Smooth muscle cell (in vitro differentiated cells): ENCODE measurements around the gene CD4. TPM values are rescaled to one million over a fixed set of nuclear protein-coding genes. Genes with fewer than 3 reads are reported as not detected.
"Not testable (repeated sequence)": the region's sequence is repeated elsewhere in the genome, so short reads cannot be mapped to it uniquely, and the experiment has no call there.

ENCODE experiments used
- DNase-seq: peaks from one replicate; lab custom pipeline; 2025; ENCODE audit not compliant: unreplicated experiment; lab: John Stamatoyannopoulos, UW
- H2AFZ ChIP-seq: fragments of 200-600 bp; sonication (generic); 2 replicates; pipeline ENCODE4 v1.6.0; 2016; ENCODE audit warnings: antibody characterized with exemption, low read depth, mild to moderate bottlenecking
- H3F3A ChIP-seq: fragments of 200-600 bp; sonication (generic); 2 replicates; pipeline ENCODE4 v1.6.0; 2017; ENCODE audit warnings: antibody characterized with exemption, low read depth
- H3K27ac ChIP-seq: fragments of 200-600 bp; sonication (generic); 2 replicates; pipeline ENCODE4 v1.5.1; 2016; ENCODE audit warnings: low read depth, mild to moderate bottlenecking
- H3K27me3 ChIP-seq: fragments of 200-600 bp; sonication (generic); 2 replicates; pipeline ENCODE4 v1.6.1; 2016; ENCODE audit warnings: low read depth, mild to moderate bottlenecking
- H3K36me3 ChIP-seq: fragments of 200-600 bp; sonication (generic); 2 replicates; pipeline ENCODE4 v1.5.1; 2016; ENCODE audit warnings: low read depth
- H3K4me1 ChIP-seq: fragments of 200-600 bp; sonication (generic); 2 replicates; pipeline ENCODE4 v1.5.1; 2016; ENCODE audit warnings: low read depth
- H3K4me2 ChIP-seq: fragments of 200-600 bp; sonication (generic); 2 replicates; pipeline ENCODE4 v1.6.0; 2016; ENCODE audit warnings: mild to moderate bottlenecking
- H3K4me3 ChIP-seq: fragments of 200-600 bp; sonication (generic); 2 replicates; pipeline ENCODE4 v1.5.1; 2016; ENCODE audit warnings: mild to moderate bottlenecking
- H3K79me2 ChIP-seq: fragments of 200-600 bp; sonication (generic); 2 replicates; pipeline ENCODE4 v1.6.0; 2016; ENCODE audit warnings: low read depth, mild to moderate bottlenecking
- H3K9ac ChIP-seq: fragments of 200-600 bp; sonication (generic); 2 replicates; pipeline ENCODE4 v1.6.0; 2016; ENCODE audit warnings: low read depth
- H3K9me3 ChIP-seq: fragments of 200-600 bp; sonication (generic); replicated peaks from 2 replicates; pipeline ENCODE4 v1.5.1; 2016; ENCODE audit warnings: low read depth
- H4K20me1 ChIP-seq: fragments of 200-600 bp; sonication (generic); 2 replicates; pipeline ENCODE4 v1.6.0; 2016; ENCODE audit warnings: low read depth
- WGBS: methylation state at CpG from one replicate; pipeline ENCODE4 v1.1.7; 2016; ENCODE audit warnings: low lambda C conversion rate; 5-methylcytosine and 5-hydroxymethylcytosine counted together
- polyA plus RNA-seq: library from polyadenylated mRNA; unstranded; fragments of >200 nt; fragmentation: Nextera tagmentation; extraction: Ambion mirVana; gene quantifications from 2 replicates; pipeline ENCODE4 v1.2.1, GENCODE V29; 2016
- total RNA-seq: library from RNA; depleted of rRNA; stranded (reverse); fragments of >200 nt; gene quantifications from 2 replicates; pipeline ENCODE4 v1.2.3, GENCODE V29; 2014
- TF ChIP-seq, protein P1 (sequence below): fragments of 200-600 bp; sonication (generic); IDR thresholded peaks from 2 replicates; pipeline ENCODE4 v1.5.1; 2017; ENCODE audit warnings: borderline replicate concordance, mild to moderate bottlenecking, antibody characterized with exemption; ENCODE audit not compliant: insufficient read depth, poor library complexity, severe bottlenecking

CD4 gene
- total and polyA plus RNA-seq, 2 experiments from 2014 or later: 0.13 to 2.5 TPM

DNA sequence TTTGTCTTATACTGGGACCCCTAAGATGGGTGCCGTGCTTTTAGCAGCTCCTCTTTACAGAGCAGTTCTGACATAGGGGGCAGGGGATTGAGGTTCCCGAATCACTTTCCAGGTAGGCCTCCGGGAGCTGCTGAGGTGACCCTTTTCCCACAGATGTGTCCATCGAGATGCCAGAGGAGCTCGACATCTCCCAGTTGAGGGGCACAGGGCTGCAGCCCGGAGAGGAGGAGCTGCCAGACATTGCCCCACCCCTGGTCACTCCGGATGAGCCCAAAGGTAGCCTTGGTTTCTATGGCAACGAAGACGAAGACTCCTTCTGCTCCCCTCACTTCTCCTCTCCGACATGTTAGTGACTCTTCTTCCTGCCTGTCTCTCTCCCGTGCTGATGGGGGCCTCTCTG, 73.7 kb downstream of the CD4 start:
- no peak overlapping the region for H2AFZ ChIP-seq
- H3K27ac ChIP-seq: no peak overlapping the region
- H3K9ac ChIP-seq: no peak overlapping the region
- H3F3A ChIP-seq: peaks cover 22% of the 10 kb centered on the region
- no peaks in the 10 kb centered on the region for H3K27me3 ChIP-seq
- TF ChIP-seq, protein P1, sequence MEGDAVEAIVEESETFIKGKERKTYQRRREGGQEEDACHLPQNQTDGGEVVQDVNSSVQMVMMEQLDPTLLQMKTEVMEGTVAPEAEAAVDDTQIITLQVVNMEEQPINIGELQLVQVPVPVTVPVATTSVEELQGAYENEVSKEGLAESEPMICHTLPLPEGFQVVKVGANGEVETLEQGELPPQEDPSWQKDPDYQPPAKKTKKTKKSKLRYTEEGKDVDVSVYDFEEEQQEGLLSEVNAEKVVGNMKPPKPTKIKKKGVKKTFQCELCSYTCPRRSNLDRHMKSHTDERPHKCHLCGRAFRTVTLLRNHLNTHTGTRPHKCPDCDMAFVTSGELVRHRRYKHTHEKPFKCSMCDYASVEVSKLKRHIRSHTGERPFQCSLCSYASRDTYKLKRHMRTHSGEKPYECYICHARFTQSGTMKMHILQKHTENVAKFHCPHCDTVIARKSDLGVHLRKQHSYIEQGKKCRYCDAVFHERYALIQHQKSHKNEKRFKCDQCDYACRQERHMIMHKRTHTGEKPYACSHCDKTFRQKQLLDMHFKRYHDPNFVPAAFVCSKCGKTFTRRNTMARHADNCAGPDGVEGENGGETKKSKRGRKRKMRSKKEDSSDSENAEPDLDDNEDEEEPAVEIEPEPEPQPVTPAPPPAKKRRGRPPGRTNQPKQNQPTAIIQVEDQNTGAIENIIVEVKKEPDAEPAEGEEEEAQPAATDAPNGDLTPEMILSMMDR: no peak
- no peaks in the 10 kb centered on the region for H3K9me3 ChIP-seq
- peaks cover 7% of the 10 kb centered on the region for H3K79me2 ChIP-seq
- no peaks in the 10 kb centered on the region for H3K4me1 ChIP-seq
- H3K4me3 ChIP-seq: no peak overlapping the region
- H3K4me2 ChIP-seq: no peak overlapping the region
- no peak for DNase-seq
- no peaks in the 10 kb centered on the region for H3K36me3 ChIP-seq
- 97% methylated on average over 11 of the region's 11 CpGs for WGBS
- peaks cover 6% of the 10 kb centered on the region for H4K20me1 ChIP-seq

DNA sequence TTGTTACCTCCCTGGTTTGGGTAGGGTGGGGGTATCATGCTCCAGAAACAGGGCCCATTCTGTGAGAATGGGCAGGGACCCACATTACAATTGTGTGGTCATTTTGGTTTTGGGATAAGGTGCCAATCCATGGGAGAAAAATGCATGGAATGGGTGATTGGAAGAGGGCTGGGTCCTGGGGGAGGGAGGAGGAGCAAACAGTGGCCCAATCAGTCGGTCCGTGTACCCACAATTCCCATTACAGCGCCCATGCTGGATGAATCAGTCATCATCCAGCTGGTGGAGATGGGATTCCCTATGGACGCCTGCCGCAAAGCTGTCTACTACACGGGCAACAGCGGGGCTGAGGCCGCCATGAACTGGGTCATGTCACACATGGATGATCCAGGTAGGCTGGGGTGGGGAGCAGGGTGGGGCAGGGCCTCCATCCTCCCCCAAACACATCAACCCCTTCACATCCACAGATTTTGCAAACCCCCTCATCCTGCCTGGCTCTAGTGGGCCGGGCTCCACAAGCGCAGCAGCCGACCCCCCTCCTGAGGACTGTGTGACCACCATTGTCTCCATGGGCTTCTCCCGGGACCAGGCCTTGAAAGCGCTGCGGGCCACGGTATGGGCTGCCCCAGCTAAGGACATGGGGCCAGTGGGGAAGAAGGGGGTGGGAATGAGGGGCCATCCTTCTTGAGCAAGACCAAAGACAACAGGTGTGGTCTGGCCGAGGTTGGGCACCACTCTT, 74.4 kb downstream of the CD4 start:
- H3F3A ChIP-seq: peaks cover 28% of the 10 kb centered on the region
- no peak overlapping the region for H2AFZ ChIP-seq
- H3K4me1 ChIP-seq: no peaks in the 10 kb centered on the region
- H3K27me3 ChIP-seq: no peaks in the 10 kb centered on the region
- 97% methylated on average over 16 of the region's 16 CpGs for WGBS
- no peaks in the 10 kb centered on the region for H3K9me3 ChIP-seq
- no peak overlapping the region for H3K4me2 ChIP-seq
- DNase-seq: no peak
- H3K79me2 ChIP-seq: peaks cover 14% of the 10 kb centered on the region
- H3K9ac ChIP-seq: no peak overlapping the region
- TF ChIP-seq, protein P1: no peak
- no peak overlapping the region for H3K4me3 ChIP-seq
- H4K20me1 ChIP-seq: peaks cover 13% of the 10 kb centered on the region
- no peaks in the 10 kb centered on the region for H3K36me3 ChIP-seq
- no peak overlapping the region for H3K27ac ChIP-seq

GRCh38 chr12:6865307-6865706, 76.0 kb downstream of the CD4 start:
- peaks cover 20% of the 10 kb centered on the region for H3K79me2 ChIP-seq
- not testable (repeated sequence) for H3K36me3 ChIP-seq, H2AFZ ChIP-seq, H3K4me2 ChIP-seq, H3K9me3 ChIP-seq, H3K9ac ChIP-seq, H3K4me1 ChIP-seq, H3K4me3 ChIP-seq, H3K27ac ChIP-seq, H3K27me3 ChIP-seq, DNase-seq
- H3F3A ChIP-seq: peaks cover 41% of the 10 kb centered on the region
- peaks cover 28% of the 10 kb centered on the region for H4K20me1 ChIP-seq
- WGBS: 89% methylated on average over 5 of the region's 5 CpGs

DNA sequence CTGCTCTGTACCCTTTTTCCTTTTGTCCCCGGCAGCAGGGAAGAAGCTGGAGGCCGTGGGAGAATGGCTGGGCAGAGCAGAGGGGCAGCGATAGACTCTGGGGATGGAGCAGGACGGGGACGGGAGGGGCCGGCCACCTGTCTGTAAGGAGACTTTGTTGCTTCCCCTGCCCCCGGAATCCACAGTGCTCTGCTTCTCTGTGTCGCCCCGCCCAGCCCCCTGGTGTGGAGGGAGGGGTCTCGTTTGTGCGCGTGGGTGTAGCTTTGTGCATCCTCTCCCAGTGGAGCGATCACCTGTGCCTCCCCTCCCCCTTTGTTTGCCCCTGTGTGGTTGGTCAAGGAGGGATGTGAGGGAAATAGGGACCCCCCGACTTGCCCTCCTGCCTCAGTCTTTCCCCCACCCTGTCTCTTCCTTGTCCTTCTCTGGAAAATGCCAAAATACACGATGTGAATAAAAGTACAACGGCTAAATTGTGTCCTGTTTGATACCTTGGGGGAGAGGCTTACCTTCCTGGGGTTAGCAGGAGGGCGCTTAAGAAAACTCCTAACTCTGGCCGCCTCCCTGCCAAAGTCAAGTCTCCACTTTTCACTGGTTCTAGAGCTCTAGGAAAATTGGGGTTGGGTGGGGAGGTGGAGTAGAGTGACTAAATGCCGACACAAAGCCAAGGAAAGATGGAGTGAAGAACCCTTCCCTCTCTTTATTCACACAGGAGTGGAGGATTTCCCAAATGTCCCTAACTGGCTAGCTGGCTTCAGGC, 77.0 kb downstream of the CD4 start:
- H3K9ac ChIP-seq: no peak overlapping the region
- WGBS: 74% methylated on average over 18 of the region's 19 CpGs
- H3K4me1 ChIP-seq: peaks cover 4% of the 10 kb centered on the region
- TF ChIP-seq, protein P1: no peak
- H3K27me3 ChIP-seq: no peaks in the 10 kb centered on the region
- H3K27ac ChIP-seq: peak overlapping the region; percentile 76
- H3K79me2 ChIP-seq: peaks cover 20% of the 10 kb centered on the region
- no peaks in the 10 kb centered on the region for H3K36me3 ChIP-seq
- H3F3A ChIP-seq: peaks cover 52% of the 10 kb centered on the region
- H4K20me1 ChIP-seq: peaks cover 39% of the 10 kb centered on the region
- no peak for DNase-seq
- peak overlapping the region; percentile 99 for H3K4me3 ChIP-seq
- no peaks in the 10 kb centered on the region for H3K9me3 ChIP-seq
- H2AFZ ChIP-seq: no peak overlapping the region
- H3K4me2 ChIP-seq: peak overlapping the region; percentile 97
